Neural cell (in vitro differentiated cells): Measurements from ENCODE around the gene RIPK1. TPM values are rescaled to one million over a fixed set of nuclear protein-coding genes. Genes with fewer than 3 reads are reported as not detected.

Experiments used
- H2AFZ ChIP-seq: fragments of 200-600, 300-800 bp; sonication (generic), shearing (Covaris generic); 2 replicates; pipeline ENCODE4 v1.6.0; 2014; ENCODE audit warnings: low read depth, mild to moderate bottlenecking, antibody characterized with exemption, low read length, moderate library complexity
- H3F3A ChIP-seq: fragments of 200-600 bp; shearing (Covaris generic); 2 replicates; pipeline ENCODE4 v1.6.1; 2016; ENCODE audit warnings: mild to moderate bottlenecking, moderate library complexity, mixed read lengths, antibody characterized with exemption, low read length; ENCODE audit not compliant: insufficient read depth, poor library complexity, severe bottlenecking
- H3K27ac ChIP-seq: fragments of 200-600, 300-800 bp; sonication (generic), shearing (Covaris generic); 2 replicates; pipeline ENCODE4 v1.5.1; 2014; ENCODE audit warnings: mild to moderate bottlenecking, low read length, moderate library complexity
- H3K27me3 ChIP-seq: fragments of 300-800, 200-600 bp; sonication (generic), shearing (Covaris generic); 2 replicates; pipeline ENCODE4 v1.6.0; 2014; ENCODE audit warnings: mild to moderate bottlenecking, low read depth, low read length, moderate library complexity; ENCODE audit not compliant: insufficient read depth
- H3K36me3 ChIP-seq: fragments of 300-800, 200-600 bp; sonication (generic), shearing (Covaris generic); 2 replicates; pipeline ENCODE4 v1.5.1; 2014; ENCODE audit warnings: mild to moderate bottlenecking, antibody characterized with exemption, low read length, moderate library complexity; ENCODE audit not compliant: insufficient read depth
- H3K4me2 ChIP-seq: fragments of 300-800, 200-600 bp; sonication (generic), shearing (Covaris generic); 2 replicates; pipeline ENCODE4 v1.6.0; 2014; ENCODE audit warnings: mild to moderate bottlenecking, low read length
- H3K4me3 ChIP-seq: fragments of 300-800, 200-600 bp; sonication (generic), shearing (Covaris generic); 2 replicates; pipeline ENCODE4 v1.5.1; 2014; ENCODE audit warnings: mild to moderate bottlenecking, low read length, moderate library complexity
- H3K79me2 ChIP-seq: fragments of 200-600 bp; shearing (Covaris generic); replicated peaks from 2 replicates; pipeline ENCODE4 v1.6.0; 2014; ENCODE audit warnings: mild to moderate bottlenecking, low read length, moderate library complexity; ENCODE audit not compliant: insufficient read depth
- H3K9ac ChIP-seq: fragments of 300-800, 200-600 bp; sonication (generic), shearing (Covaris generic); 2 replicates; pipeline ENCODE4 v1.6.1; 2016; ENCODE audit warnings: mild to moderate bottlenecking, low read length, mixed read lengths
- H3K9me2 ChIP-seq: fragments of 200-600 bp; shearing (Covaris generic); 2 replicates; pipeline ENCODE4 v1.6.1; 2016; ENCODE audit warnings: mild to moderate bottlenecking, low read length, mixed read lengths; ENCODE audit not compliant: insufficient read depth
- H3K9me3 ChIP-seq: fragments of 200-600, 300-800 bp; sonication (generic), shearing (Covaris generic); 2 replicates; pipeline ENCODE4 v1.6.1; 2016; ENCODE audit warnings: mild to moderate bottlenecking, mixed run types, low read length, moderate library complexity, mixed read lengths
- H4K20me1 ChIP-seq: fragments of 200-600 bp; shearing (Covaris generic); 2 replicates; pipeline ENCODE4 v1.6.1; 2016; ENCODE audit warnings: mild to moderate bottlenecking, mixed run types; ENCODE audit not compliant: insufficient read depth
- CTCF ChIP-seq: fragments of 450-650 bp; IDR thresholded peaks from 2 replicates; pipeline ENCODE4 v1.5.1; 2014; ENCODE audit warnings: antibody characterized with exemption, mild to moderate bottlenecking, moderate library complexity; ENCODE audit not compliant: poor library complexity, severe bottlenecking
- EP300 ChIP-seq: fragments of 450-650 bp; conservative IDR thresholded peaks from 2 replicates; pipeline ENCODE4 v1.6.1; 2014; ENCODE audit warnings: antibody characterized with exemption, mild to moderate bottlenecking, moderate library complexity; ENCODE audit not compliant: poor library complexity, severe bottlenecking
- EZH2 ChIP-seq: fragments of 200-600, 300-800 bp; shearing (Covaris generic), sonication (generic); IDR thresholded peaks from 2 replicates; pipeline ENCODE4 v1.6.1; 2014; ENCODE audit warnings: antibody characterized with exemption, low read length, borderline replicate concordance, mild to moderate bottlenecking; ENCODE audit not compliant: insufficient read depth, poor library complexity, severe bottlenecking
- MXI1 ChIP-seq: fragments of 450-650 bp; conservative IDR thresholded peaks from 2 replicates; pipeline ENCODE4 v1.6.1; 2014; ENCODE audit warnings: antibody characterized with exemption, mild to moderate bottlenecking; ENCODE audit not compliant: poor library complexity, severe bottlenecking
- POLR2AphosphoS5 ChIP-seq: IDR thresholded peaks from 2 replicates; pipeline ENCODE4 v1.6.1; 2012
- RAD21 ChIP-seq: fragments of 450-650 bp; conservative IDR thresholded peaks from 2 replicates; pipeline ENCODE4 v1.6.1; 2014; ENCODE audit warnings: antibody characterized with exemption, mild to moderate bottlenecking, moderate library complexity
- REST ChIP-seq: IDR thresholded peaks from 2 replicates; pipeline ENCODE4 v1.6.1; 2012; ENCODE audit warnings: borderline replicate concordance
- SMC3 ChIP-seq: fragments of 450-650 bp; conservative IDR thresholded peaks from 2 replicates; pipeline ENCODE4 v1.6.1; 2014; ENCODE audit warnings: antibody characterized with exemption, mild to moderate bottlenecking, moderate library complexity; ENCODE audit not compliant: poor library complexity
- TAF1 ChIP-seq: IDR thresholded peaks from 2 replicates; pipeline ENCODE4 v1.6.1; 2012; ENCODE audit warnings: low read depth
- polyA plus RNA-seq: library from polyadenylated mRNA; depleted of rRNA; stranded (reverse); fragments of >200 nt; gene quantifications from 2 replicates; pipeline ENCODE4 v1.2.3, GENCODE V29; 2014

The RIPK1 gene
- polyA plus RNA-seq, 1 donor from 2014 or later = 8.5 TPM

- peak overlapping the region; percentile 84 for H3K27ac ChIP-seq
- H3K36me3 ChIP-seq = no peaks in the 10 kb centered on the region
- H3K9ac ChIP-seq = peak overlapping the region; percentile 94
- TF ChIP-seq POLR2AphosphoS5 (peak; percentile 74), MXI1 (peak; percentile 86), SMC3 (peak; percentile 62), RAD21 (peak; percentile 55), EP300 (peak; percentile 40), TAF1 (peak; percentile 74), EZH2 (no peak), CTCF (peak; percentile 63), REST (peak; percentile 89)
- H3K27me3 ChIP-seq = no peaks in the 10 kb centered on the region
- peaks cover 23% of the 10 kb centered on the region for H3K79me2 ChIP-seq
- no peaks in the 10 kb centered on the region for H3F3A ChIP-seq
- H3K4me3 ChIP-seq = peak overlapping the region; percentile 90
- H3K9me2 ChIP-seq = no peaks in the 10 kb centered on the region
- H3K4me2 ChIP-seq = no peak overlapping the region
- no peaks in the 10 kb centered on the region for H4K20me1 ChIP-seq
- peak overlapping the region; percentile 69 for H2AFZ ChIP-seq
- no peaks in the 10 kb centered on the region for H3K9me3 ChIP-seq
Measured at GRCh38 chr6:3162565-3163247, 94.4 kb downstream of the RIPK1 start.

GRCh38 chr6:3163248-3163594 lies 94.9 kb downstream of the RIPK1 start:
- no peaks in the 10 kb centered on the region for H3F3A ChIP-seq
- H3K4me3 ChIP-seq = peak overlapping the region; percentile 90
- peaks cover 18% of the 10 kb centered on the region for H3K79me2 ChIP-seq
- peak overlapping the region; percentile 94 for H3K9ac ChIP-seq
- TF ChIP-seq EP300 (no peak), MXI1 (no peak), CTCF (no peak), RAD21 (no peak), POLR2AphosphoS5 (no peak), SMC3 (no peak), REST (no peak), EZH2 (no peak), TAF1 (no peak)
- no peaks in the 10 kb centered on the region for H3K9me2 ChIP-seq
- H2AFZ ChIP-seq = peak overlapping the region; percentile 8
- H3K9me3 ChIP-seq = no peaks in the 10 kb centered on the region
- H4K20me1 ChIP-seq = no peaks in the 10 kb centered on the region
- no peak overlapping the region for H3K27ac ChIP-seq
- H3K27me3 ChIP-seq = no peaks in the 10 kb centered on the region
- H3K36me3 ChIP-seq = no peaks in the 10 kb centered on the region
- H3K4me2 ChIP-seq = peak overlapping the region; percentile 30
